ENCODE data around the gene ZBTB16. TPM values are rescaled to one million over a fixed set of nuclear protein-coding genes. Genes with fewer than 3 reads are reported as not detected.

Gene ZBTB16
- total RNA-seq, 2 donors from 2014 or later, result 2.0 to 13.7 TPM

DNA sequence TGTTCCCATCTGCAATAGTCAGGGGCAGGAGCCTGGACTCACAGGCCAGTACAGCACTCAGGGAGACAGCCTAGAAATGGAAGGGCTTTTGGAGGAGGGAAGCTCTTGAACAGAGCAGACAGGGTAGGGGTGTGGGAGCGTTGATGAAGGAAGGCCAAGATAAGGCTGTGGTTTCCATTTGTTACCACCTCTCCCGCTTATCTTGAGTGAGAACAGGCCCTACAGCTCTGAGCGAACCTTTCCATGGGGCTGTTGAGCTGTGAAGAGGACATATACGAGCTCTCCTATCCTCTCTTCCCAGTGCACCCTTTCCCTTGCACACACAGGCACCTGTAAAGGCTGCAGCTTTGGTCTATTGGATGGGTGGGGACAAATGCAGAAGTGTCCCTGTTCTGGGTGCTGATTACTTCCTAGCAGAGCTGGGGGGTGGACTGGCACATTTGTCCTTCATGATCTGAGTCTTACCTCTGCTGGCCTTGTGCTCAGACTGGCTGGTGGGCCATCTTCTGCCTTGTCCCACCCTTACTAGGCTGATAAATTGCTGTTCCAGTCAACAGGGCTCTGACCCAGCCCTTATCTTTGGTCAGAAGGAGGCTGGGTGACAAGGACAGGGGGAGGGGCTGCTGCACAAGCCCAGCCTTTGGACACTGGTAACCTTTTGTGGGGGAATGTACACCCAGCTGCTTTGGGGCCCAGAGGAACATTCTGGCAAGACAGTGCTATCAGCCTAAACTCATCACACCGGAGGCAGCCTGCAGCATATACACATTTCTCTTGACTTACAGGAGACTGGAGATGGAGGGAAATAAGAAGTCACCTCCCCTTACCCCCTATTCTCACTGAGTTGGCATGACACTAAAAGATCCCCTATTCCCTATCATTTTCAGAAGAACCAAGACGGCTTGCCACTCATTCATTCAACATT is 156.6 kb downstream of the ZBTB16 start:
- intact Hi-C loops (cut with DNase I), result no loop called here
- TF ChIP-seq, protein P1, sequence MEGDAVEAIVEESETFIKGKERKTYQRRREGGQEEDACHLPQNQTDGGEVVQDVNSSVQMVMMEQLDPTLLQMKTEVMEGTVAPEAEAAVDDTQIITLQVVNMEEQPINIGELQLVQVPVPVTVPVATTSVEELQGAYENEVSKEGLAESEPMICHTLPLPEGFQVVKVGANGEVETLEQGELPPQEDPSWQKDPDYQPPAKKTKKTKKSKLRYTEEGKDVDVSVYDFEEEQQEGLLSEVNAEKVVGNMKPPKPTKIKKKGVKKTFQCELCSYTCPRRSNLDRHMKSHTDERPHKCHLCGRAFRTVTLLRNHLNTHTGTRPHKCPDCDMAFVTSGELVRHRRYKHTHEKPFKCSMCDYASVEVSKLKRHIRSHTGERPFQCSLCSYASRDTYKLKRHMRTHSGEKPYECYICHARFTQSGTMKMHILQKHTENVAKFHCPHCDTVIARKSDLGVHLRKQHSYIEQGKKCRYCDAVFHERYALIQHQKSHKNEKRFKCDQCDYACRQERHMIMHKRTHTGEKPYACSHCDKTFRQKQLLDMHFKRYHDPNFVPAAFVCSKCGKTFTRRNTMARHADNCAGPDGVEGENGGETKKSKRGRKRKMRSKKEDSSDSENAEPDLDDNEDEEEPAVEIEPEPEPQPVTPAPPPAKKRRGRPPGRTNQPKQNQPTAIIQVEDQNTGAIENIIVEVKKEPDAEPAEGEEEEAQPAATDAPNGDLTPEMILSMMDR (IDR thresholded peaks at IDR 0.05), result no peak
- Histone ChIP-seq H3K9ac (ENCODE audit: low read depth in 2 of 2, low read length in 2 of 2) (no peak overlapping the region), H3K36me3 (no peaks in the 10 kb centered on the region), H3K4me3 (no peak overlapping the region), H3K27ac (no peak overlapping the region), H3K9me3 (no peaks in the 10 kb centered on the region), H3K4me1 (no peaks in the 10 kb centered on the region), H3K27me3 (no peaks in the 10 kb centered on the region)
- DNase-seq, result no peak

GRCh38 chr11:114216796-114217180 is 157.3 kb downstream of the ZBTB16 start:
- no peaks in the 10 kb centered on the region for H3K9me3 ChIP-seq
- no peak overlapping the region for H3K4me3 ChIP-seq
- intact Hi-C loops (cut with DNase I), result no loop called here
- no peak overlapping the region for H3K9ac ChIP-seq (ENCODE audit: low read depth in 2 of 2, low read length in 2 of 2)
- no peaks in the 10 kb centered on the region for H3K27me3 ChIP-seq
- H3K36me3 ChIP-seq, result no peaks in the 10 kb centered on the region
- H3K27ac ChIP-seq, result no peak overlapping the region
- TF ChIP-seq, protein P1 (IDR thresholded peaks at IDR 0.05), result no peak
- no peak for DNase-seq
- H3K4me1 ChIP-seq, result no peaks in the 10 kb centered on the region

- H3K9ac ChIP-seq (ENCODE audit: low read depth in 2 of 2, low read length in 2 of 2), result no peak overlapping the region
- H3K4me1 ChIP-seq, result no peaks in the 10 kb centered on the region
- no peaks in the 10 kb centered on the region for H3K36me3 ChIP-seq
- no peak overlapping the region for H3K27ac ChIP-seq
- intact Hi-C loops (cut with DNase I), result no loop called here
- no peaks in the 10 kb centered on the region for H3K9me3 ChIP-seq
- DNase-seq, result no peak
- TF ChIP-seq, protein P1 (IDR thresholded peaks at IDR 0.05), result no peak
- no peak overlapping the region for H3K4me3 ChIP-seq
- no peaks in the 10 kb centered on the region for H3K27me3 ChIP-seq
Observed at GRCh38 chr11:114218508-114218907, 159.0 kb downstream of the ZBTB16 start.

- DNase-seq, result no peak
- intact Hi-C loops (cut with DNase I), result no loop called here
- H3K27me3 ChIP-seq, result no peaks in the 10 kb centered on the region
- H3K9me3 ChIP-seq, result no peaks in the 10 kb centered on the region
- no peaks in the 10 kb centered on the region for H3K4me1 ChIP-seq
- no peak overlapping the region for H3K4me3 ChIP-seq
- TF ChIP-seq, protein P1 (IDR thresholded peaks at IDR 0.05), result no peak
- no peak overlapping the region for H3K9ac ChIP-seq (ENCODE audit: low read depth in 2 of 2, low read length in 2 of 2)
- H3K36me3 ChIP-seq, result no peaks in the 10 kb centered on the region
- H3K27ac ChIP-seq, result no peak overlapping the region
Observed at GRCh38 chr11:114219559-114220349, 160.2 kb downstream of the ZBTB16 start.

GRCh38 chr11:114221037-114221436 is 161.5 kb downstream of the ZBTB16 start:
- Histone ChIP-seq H3K4me3 (no peak overlapping the region), H3K36me3 (no peaks in the 10 kb centered on the region), H3K27me3 (no peaks in the 10 kb centered on the region), H3K4me1 (no peaks in the 10 kb centered on the region), H3K9me3 (no peaks in the 10 kb centered on the region), H3K9ac (ENCODE audit: low read depth in 2 of 2, low read length in 2 of 2) (no peak overlapping the region), H3K27ac (no peak overlapping the region)
- no peak for DNase-seq
- TF ChIP-seq, protein P1 (IDR thresholded peaks at IDR 0.05), result no peak
- intact Hi-C loops (cut with DNase I), result no loop called here
